ENCODE results near the gene WIPI1. TPM values are rescaled to one million over a fixed set of nuclear protein-coding genes. Genes with fewer than 3 reads are reported as not detected.

WIPI1 gene
- total RNA-seq, 1 donor from 2014 or later = 98.0 TPM

DNA sequence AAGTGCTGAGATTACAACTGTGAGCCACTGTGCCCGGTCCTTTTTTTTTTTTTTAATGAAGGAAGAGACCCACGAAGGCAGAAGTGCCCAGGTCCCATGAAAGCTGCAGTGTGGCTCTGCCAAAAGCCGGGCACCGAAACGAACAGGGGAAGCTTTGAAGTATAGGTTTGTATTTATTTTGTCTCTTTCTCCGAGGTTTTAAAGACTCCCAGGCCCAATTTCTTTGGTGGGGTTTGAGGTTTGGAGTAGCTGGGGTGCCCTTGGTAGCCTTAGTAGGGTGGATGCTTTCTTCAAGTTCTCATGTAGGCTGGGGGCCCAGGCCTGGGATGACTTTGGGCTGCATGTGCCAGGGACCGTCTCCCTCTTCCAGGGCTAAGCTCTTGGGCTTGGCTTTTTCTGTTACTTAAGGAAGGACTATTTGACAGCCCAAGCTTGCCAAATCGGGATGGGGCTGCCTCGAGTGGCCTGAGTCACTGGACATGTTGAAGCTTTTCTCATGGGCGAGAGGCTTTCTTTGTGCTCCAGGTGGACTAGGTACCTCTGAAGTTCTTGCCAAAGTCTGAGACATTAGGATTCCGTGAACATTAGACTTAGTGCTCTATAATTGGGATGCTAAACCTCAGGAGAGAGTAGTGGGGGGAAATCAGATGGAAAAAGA is 66.3 kb downstream of the WIPI1 start:
- H3K4me1 Mint-ChIP-seq (ENCODE audit: unreplicated experiment) = no peaks in the 10 kb centered on the region

DNA sequence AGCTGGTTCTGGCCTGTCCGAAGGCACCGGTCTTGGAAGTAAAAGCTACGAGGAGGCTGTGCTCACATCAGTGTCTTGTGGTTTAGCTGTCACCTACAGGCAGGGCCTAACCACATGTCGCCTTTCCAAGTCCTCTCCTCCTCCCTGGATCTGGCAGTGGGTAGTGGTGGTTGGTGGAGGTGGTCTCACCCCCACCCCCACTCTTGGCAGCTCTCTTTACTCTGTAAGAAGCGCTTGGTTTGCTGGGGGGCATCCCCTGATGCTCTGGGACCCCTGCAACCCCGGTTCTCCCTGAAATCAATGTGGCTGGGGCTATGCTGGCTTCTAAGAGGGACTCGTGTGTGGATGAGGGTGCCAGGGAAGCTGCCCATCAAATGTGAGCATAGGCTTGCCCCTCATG is 68.3 kb downstream of the WIPI1 start:
- H3K4me3 Mint-ChIP-seq (ENCODE audit: unreplicated experiment) = no peak overlapping the region
- peaks cover 2% of the 10 kb centered on the region for H3K27me3 Mint-ChIP-seq (ENCODE audit: unreplicated experiment)
- no peaks in the 10 kb centered on the region for H3K36me3 Mint-ChIP-seq (ENCODE audit: low read depth, unreplicated experiment)
- no peak overlapping the region for H3K27ac Mint-ChIP-seq (ENCODE audit: unreplicated experiment)
- peaks cover 5% of the 10 kb centered on the region for H3K4me1 Mint-ChIP-seq (ENCODE audit: unreplicated experiment)
- no peak for TF ChIP-seq CTCF (IDR thresholded peaks at IDR 0.05; ENCODE audit: unreplicated experiment)
- DNase-seq (ENCODE audit: low spot score) = no peak
- no peaks in the 10 kb centered on the region for H3K9me3 Mint-ChIP-seq (ENCODE audit: unreplicated experiment)

More for the DNA sequence above, 66.3 kb downstream of the WIPI1 start:
- H3K27ac Mint-ChIP-seq (ENCODE audit: unreplicated experiment) = no peak overlapping the region
- no peak for TF ChIP-seq CTCF (IDR thresholded peaks at IDR 0.05; ENCODE audit: unreplicated experiment)
- no peaks in the 10 kb centered on the region for H3K36me3 Mint-ChIP-seq (ENCODE audit: low read depth, unreplicated experiment)
- H3K27me3 Mint-ChIP-seq (ENCODE audit: unreplicated experiment) = no peaks in the 10 kb centered on the region
- H3K9me3 Mint-ChIP-seq (ENCODE audit: unreplicated experiment) = peaks cover 4% of the 10 kb centered on the region
- H3K4me3 Mint-ChIP-seq (ENCODE audit: unreplicated experiment) = no peak overlapping the region
- DNase-seq (ENCODE audit: low spot score) = no peak

DNA sequence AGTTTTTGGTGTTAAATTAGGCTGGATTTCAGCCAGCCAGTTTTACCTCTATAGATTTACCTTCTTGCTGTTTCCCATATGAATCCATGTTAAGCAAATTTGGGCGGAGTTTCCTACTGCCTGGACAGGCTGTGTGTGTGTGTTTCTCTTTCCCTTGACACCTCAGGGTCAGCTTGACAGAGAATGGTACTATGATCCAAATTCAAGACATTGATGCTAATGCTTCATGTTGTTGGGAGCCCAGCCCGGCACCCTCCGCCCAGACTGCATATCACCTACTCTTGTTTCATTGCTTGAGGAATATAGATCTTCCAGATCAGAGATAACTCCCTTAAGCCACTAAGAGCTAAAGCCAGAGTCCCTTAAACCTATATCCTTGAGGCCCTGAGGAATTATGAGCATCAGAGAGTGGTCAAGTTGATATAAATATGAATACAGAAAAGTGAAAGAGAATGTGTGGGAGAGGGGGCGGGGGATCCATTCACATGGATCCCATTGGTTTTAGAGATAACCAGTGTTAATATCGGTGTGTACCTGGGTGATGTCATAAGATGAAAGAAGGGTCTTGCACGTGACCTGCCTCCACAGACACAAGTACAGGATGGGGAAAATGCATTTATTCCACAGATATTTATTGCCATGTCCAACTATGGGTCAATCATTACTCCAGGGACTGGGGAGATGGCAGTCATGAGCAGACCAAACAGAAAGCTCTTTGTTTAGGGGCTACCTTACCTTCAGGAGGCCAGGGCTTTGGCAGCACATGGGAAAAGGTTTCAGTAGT is 69.7 kb downstream of the WIPI1 start:
- H3K4me3 Mint-ChIP-seq (ENCODE audit: unreplicated experiment) = no peak overlapping the region
- H3K27ac Mint-ChIP-seq (ENCODE audit: unreplicated experiment) = no peak overlapping the region
- no peak for DNase-seq (ENCODE audit: low spot score)
- no peaks in the 10 kb centered on the region for H3K36me3 Mint-ChIP-seq (ENCODE audit: low read depth, unreplicated experiment)
- TF ChIP-seq CTCF (IDR thresholded peaks at IDR 0.05; ENCODE audit: unreplicated experiment) = no peak
- peaks cover 2% of the 10 kb centered on the region for H3K27me3 Mint-ChIP-seq (ENCODE audit: unreplicated experiment)
- H3K4me1 Mint-ChIP-seq (ENCODE audit: unreplicated experiment) = peaks cover 13% of the 10 kb centered on the region
- H3K9me3 Mint-ChIP-seq (ENCODE audit: unreplicated experiment) = no peaks in the 10 kb centered on the region

- no peak for TF ChIP-seq CTCF (IDR thresholded peaks at IDR 0.05; ENCODE audit: unreplicated experiment)
- DNase-seq (ENCODE audit: low spot score) = no peak
- peaks cover 13% of the 10 kb centered on the region for H3K4me1 Mint-ChIP-seq (ENCODE audit: unreplicated experiment)
- no peaks in the 10 kb centered on the region for H3K36me3 Mint-ChIP-seq (ENCODE audit: low read depth, unreplicated experiment)
- no peaks in the 10 kb centered on the region for H3K9me3 Mint-ChIP-seq (ENCODE audit: unreplicated experiment)
- no peak overlapping the region for H3K27ac Mint-ChIP-seq (ENCODE audit: unreplicated experiment)
- no peak overlapping the region for H3K4me3 Mint-ChIP-seq (ENCODE audit: unreplicated experiment)
- peaks cover 2% of the 10 kb centered on the region for H3K27me3 Mint-ChIP-seq (ENCODE audit: unreplicated experiment)
Measured at GRCh38 chr17:68385490-68386215, 71.6 kb downstream of the WIPI1 start.
